H1 (cell line): ENCODE results near the gene NODAL. TPM values are rescaled to one million over a fixed set of nuclear protein-coding genes. Genes with fewer than 3 reads are reported as not detected.

Experiments used
- ASH2L ChIP-seq: fragments of 200-600, 300-600 bp; sonication (generic); IDR thresholded peaks from one replicate; pipeline ENCODE4 v1.7.1; 2017; ENCODE audit warnings: low read length
- BACH1 ChIP-seq: IDR thresholded peaks from 2 replicates; pipeline ENCODE4 v1.6.1; 2012; ENCODE audit warnings: low read length, improper control_type of control experiment
- CBX5 ChIP-seq: fragments of 300-800, 300-1000 bp; sonication (generic); IDR thresholded peaks from 2 replicates; pipeline ENCODE4 v1.7.1; 2016; ENCODE audit warnings: antibody characterized with exemption, low read length, low read depth
- EP300 ChIP-seq, 2 experiments: IDR thresholded peaks; 1 replicate in 1 of 2; 2 replicates in 1 of 2; pipeline ENCODE4 v1.6.1; 2011 to 2012; ENCODE audit warnings: low read depth in 2 of 2, low read length in 2 of 2, mild to moderate bottlenecking in 2 of 2, borderline replicate concordance in 1 of 2, inconsistent platforms in 1 of 2, moderate library complexity in 1 of 2
- MAFK ChIP-seq: IDR thresholded peaks from 2 replicates; pipeline ENCODE4 v1.6.1; 2012; ENCODE audit warnings: low read depth, mild to moderate bottlenecking, improper control_type of control experiment, low read length
- RAD21 ChIP-seq, 2 experiments: IDR thresholded peaks in 1 of 2; conservative IDR thresholded peaks in 1 of 2; 2 replicates each; pipeline ENCODE4 v1.6.1; 2011; ENCODE audit warnings: low read depth in 2 of 2, low read length in 2 of 2, improper control_type of control experiment in 1 of 2, inconsistent platforms in 1 of 2, mild to moderate bottlenecking in 1 of 2, moderate library complexity in 1 of 2
- RFX5 ChIP-seq: IDR thresholded peaks from 2 replicates; pipeline ENCODE4 v1.6.1; 2011; ENCODE audit warnings: low read depth, low read length, improper control_type of control experiment, borderline replicate concordance
- RXRA ChIP-seq: IDR thresholded peaks from 2 replicates; pipeline ENCODE4 v1.6.1; 2011; ENCODE audit warnings: low read depth, mild to moderate bottlenecking, low read length, moderate library complexity; ENCODE audit not compliant: insufficient read depth
- SIX5 ChIP-seq: IDR thresholded peaks from 2 replicates; pipeline ENCODE4 v1.6.1; 2011; ENCODE audit warnings: mild to moderate bottlenecking, low read depth, low read length
- SRF ChIP-seq: IDR thresholded peaks from 2 replicates; pipeline ENCODE4 v1.6.1; 2011; ENCODE audit warnings: mild to moderate bottlenecking, low read depth, low read length, moderate library complexity
- TBP ChIP-seq: IDR thresholded peaks from 2 replicates; pipeline ENCODE4 v1.6.1; 2011; ENCODE audit warnings: low read depth, low read length, improper control_type of control experiment
- TCF12 ChIP-seq: IDR thresholded peaks from 2 replicates; pipeline ENCODE4 v1.6.1; 2011; ENCODE audit warnings: low read depth, mild to moderate bottlenecking, low read length
- TEAD4 ChIP-seq: IDR thresholded peaks from 2 replicates; pipeline ENCODE4 v1.6.1; 2012; ENCODE audit warnings: low read depth, low read length, inconsistent platforms, mixed read lengths
- YY1 ChIP-seq: IDR thresholded peaks from 2 replicates; pipeline ENCODE4 v1.6.1; 2011; ENCODE audit warnings: low read depth, mild to moderate bottlenecking, low read length
- polyA plus RNA-seq, 7 experiments: library from polyadenylated mRNA; depleted of rRNA in 3 of 7; stranded (reverse) in 5 of 7; unstranded in 2 of 7; fragments of >200 nt in 5 of 7; fragments of 200-250 nt in 2 of 7; gene quantifications; 1 replicate in 5 of 7; 2 replicates in 1 of 7; 4 replicates in 1 of 7; pipeline versions ENCODE4 v1.2.1 to v1.2.3, GENCODE V29; 2011 to 2013; ENCODE audit warnings: missing spikeins in 2 of 7, mixed read lengths in 2 of 7
- total RNA-seq: library from RNA; stranded (reverse); fragmentation: NEBNext Ultra II Directional; extraction: Animal tissue kit (Norgen Biotek cat#: 25700); gene quantifications from 2 replicates; pipeline ENCODE4 v1.2.1, GENCODE V29; 2021

The NODAL gene
- total and polyA plus RNA-seq, 2 of the 8 experiments (the other 6 are each of a cell fraction or from before 2014, with no cell fraction given), result 2.0 to 7.3 TPM

- TF ChIP-seq TEAD4 (no peak), MAFK (no peak), BACH1 (no peak), YY1 (no peak), CBX5 (no peak), RAD21 (IDR thresholded peaks at IDR 0.05 in 1 of 2, conservative IDR thresholded peaks at IDR 0.05 in 1 of 2; ENCODE audit: low read depth in 2 of 2, low read length in 2 of 2) (0 out of 4 replicates have a peak, but pooled peaks have one; percentile 2 to 20), RXRA (no peak), EP300 (IDR thresholded peaks at IDR 0.05; ENCODE audit: borderline replicate concordance in 1 of 2, low read depth in 2 of 2, low read length in 2 of 2) (no peak), RFX5 (no peak), ASH2L (peak; percentile 38), SRF (no peak), TCF12 (no peak), TBP (peak; percentile 8; the same call in 1 of the 2 replicates), SIX5 (no peak)
Observed at GRCh38 chr10:70478191-70479164, 37.0 kb upstream of the NODAL start, which contains the start of gene PALD1 (continued).
